CD4-positive, alpha-beta T cell treated with Interferon gamma for 1 hour (primary cell): Measurements from ENCODE around the gene SH2B3.
"Not testable (repeated sequence)": the region's sequence is repeated elsewhere in the genome, so short reads cannot be mapped to it uniquely, and the experiment has no call there.

Experiments
- DNase-seq: peaks from one replicate; pipeline ENCODE4 v3.0.0-alpha.2; 2020

SH2B3 gene

GRCh38 chr12:111467092-111467856, 61.6 kb downstream of the SH2B3 start:
- DNase-seq: no peak

- DNase-seq: no peak
Observed at GRCh38 chr12:111467857-111468241, 62.1 kb downstream of the SH2B3 start.

GRCh38 chr12:111469401-111469800, 63.7 kb downstream of the SH2B3 start:
- DNase-seq: no peak

GRCh38 chr12:111471236-111471635, 65.5 kb downstream of the SH2B3 start:
- no peak for DNase-seq

- DNase-seq: no peak
Observed at GRCh38 chr12:111482462-111482861, 76.7 kb downstream of the SH2B3 start.

- no peak for DNase-seq
Observed at GRCh38 chr12:111488271-111488670, 82.5 kb downstream of the SH2B3 start.

- no peak for DNase-seq
Observed at GRCh38 chr12:111488798-111489197, 83.1 kb downstream of the SH2B3 start.

- DNase-seq: not testable (repeated sequence)
Observed at GRCh38 chr12:111492979-111493378, 87.3 kb downstream of the SH2B3 start.

GRCh38 chr12:111494676-111495075, 89.0 kb downstream of the SH2B3 start:
- no peak for DNase-seq
